Esophagus (tissue), 2 donors: ENCODE measurements around the gene CMTR1. TPM values are rescaled to one million over a fixed set of nuclear protein-coding genes. Genes with fewer than 3 reads are reported as not detected.
A peak's percentile ranks its signal among the peaks of the same experiment; 100 is the strongest.

Experiments used
- H3K27ac ChIP-seq, 2 donors: one replicate each; pipeline ENCODE4 v1.5.1; 2013; ENCODE audit warnings: low read depth in 2 of 2, mild to moderate bottlenecking in 2 of 2, inconsistent platforms in 1 of 2, low read length in 1 of 2, moderate library complexity in 1 of 2
- H3K27me3 ChIP-seq, 2 donors: one replicate each; pipeline ENCODE4 v1.6.1; 2013; ENCODE audit warnings: low read length in 2 of 2, control low read depth in 1 of 2, mild to moderate bottlenecking in 1 of 2; ENCODE audit not compliant: insufficient read depth in 2 of 2, control insufficient read depth in 1 of 2
- H3K36me3 ChIP-seq, 2 donors: one replicate each; pipeline ENCODE4 v1.6.1; 2013; ENCODE audit warnings: low read length in 1 of 2; ENCODE audit not compliant: control insufficient read depth in 2 of 2, insufficient read depth in 2 of 2
- H3K4me1 ChIP-seq, 2 donors: one replicate each; pipeline ENCODE4 v1.6.1; 2013; ENCODE audit warnings: low read length in 1 of 2; ENCODE audit not compliant: control insufficient read depth in 2 of 2, insufficient read depth in 2 of 2
- H3K4me3 ChIP-seq, 2 donors: one replicate each; pipeline ENCODE4 v1.5.1; 2013; ENCODE audit warnings: low read length in 2 of 2, mild to moderate bottlenecking in 2 of 2, low read depth in 1 of 2, moderate library complexity in 1 of 2
- H3K9me3 ChIP-seq, 2 donors: one replicate each; pipeline ENCODE4 v1.6.1; 2013; ENCODE audit warnings: mild to moderate bottlenecking in 2 of 2, low read depth in 1 of 2, low read length in 1 of 2, moderate library complexity in 1 of 2; ENCODE audit not compliant: control insufficient read depth in 2 of 2, insufficient read depth in 1 of 2
- WGBS, 2 donors: extraction: QIAGEN DNeasy Blood & Tissue Kit; methylation state at CpG; one replicate each; pipeline ENCODE4 v1.1.7; 2013; 5-methylcytosine and 5-hydroxymethylcytosine counted together
- polyA plus RNA-seq, 2 donors: library from polyadenylated mRNA; stranded (reverse); fragments of 200-250 nt; gene quantifications; one replicate each; pipeline ENCODE4 v1.2.3, GENCODE V29; 2013
- donor health status: healthy with polysubstance abuse.
- donor health status: Bipolar disorder and iron deficiency.

Gene CMTR1
- polyA plus RNA-seq, 2 donors: 10.5 to 12.0 TPM

DNA sequence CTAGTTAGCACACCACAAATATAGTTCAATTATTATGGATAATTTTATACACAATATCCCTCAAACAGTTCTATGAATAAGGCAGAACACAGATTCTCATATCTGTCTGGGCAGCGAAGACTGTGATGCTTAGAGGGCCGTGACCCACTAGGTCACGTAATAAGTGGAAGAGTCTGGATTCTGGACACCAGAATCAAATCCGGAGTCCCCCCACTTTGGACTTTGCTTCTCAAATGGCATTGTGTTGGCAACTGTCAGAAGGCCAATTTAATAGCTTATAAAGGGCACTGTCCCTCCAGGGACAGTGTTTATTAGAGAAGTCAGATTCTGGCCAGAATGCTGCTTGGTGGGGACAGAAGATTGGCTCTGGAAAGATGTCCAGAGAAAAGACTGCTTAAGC lies 73.5 kb downstream of the CMTR1 start:
- H3K36me3 ChIP-seq: no peaks in the 10 kb centered on the region
- H3K27ac ChIP-seq: no peak overlapping the region
- no peaks in the 10 kb centered on the region for H3K27me3 ChIP-seq
- no peak overlapping the region for H3K4me3 ChIP-seq
- no peaks in the 10 kb centered on the region for H3K9me3 ChIP-seq
- 75 to 89% methylated on average over 4 of the region's 4 CpGs for WGBS, 2 donors
- no peaks in the 10 kb centered on the region for H3K4me1 ChIP-seq

DNA sequence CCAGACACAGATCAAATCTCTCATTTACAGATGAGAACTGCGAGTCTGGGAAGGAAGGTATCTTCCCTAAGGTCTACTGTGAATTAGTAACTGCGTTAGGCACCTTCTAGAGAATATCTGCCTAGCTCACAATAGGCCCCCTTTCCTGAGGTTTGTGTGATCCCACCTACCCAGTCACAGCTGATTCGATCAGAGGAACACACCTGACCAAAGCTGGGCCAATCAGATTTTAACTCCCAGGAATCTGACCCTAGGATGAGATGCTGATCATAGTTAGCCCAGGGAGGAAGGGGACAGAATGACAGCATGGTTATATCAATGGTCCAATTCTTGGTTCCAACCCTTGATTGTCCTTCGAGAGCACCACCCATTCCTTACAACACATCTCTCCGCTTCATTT lies 74.1 kb downstream of the CMTR1 start:
- 92 to 93% methylated on average over 5 of the region's 5 CpGs for WGBS, 2 donors

GRCh38 chr6:37507690-37508421 lies 74.8 kb downstream of the CMTR1 start:
- WGBS, 2 donors: 45 to 53% methylated on average over 4 of the region's 4 CpGs
- H3K36me3 ChIP-seq: no peaks in the 10 kb centered on the region
- H3K4me3 ChIP-seq: no peak overlapping the region
- H3K9me3 ChIP-seq: no peaks in the 10 kb centered on the region
- no peak overlapping the region for H3K27ac ChIP-seq
- no peaks in the 10 kb centered on the region for H3K27me3 ChIP-seq
- H3K4me1 ChIP-seq: peaks cover 0 to 2% of the 10 kb centered on the region in 2 donors

More for the DNA sequence above, 74.1 kb downstream of the CMTR1 start:
- Histone ChIP-seq H3K9me3 (no peaks in the 10 kb centered on the region), H3K27ac (no peak overlapping the region), H3K4me1 (peaks cover 0 to under 1% of the 10 kb centered on the region in 2 donors), H3K36me3 (no peaks in the 10 kb centered on the region), H3K27me3 (no peaks in the 10 kb centered on the region), H3K4me3 (no peak overlapping the region)

- H3K27ac ChIP-seq: no peak overlapping the region
- no peaks in the 10 kb centered on the region for H3K27me3 ChIP-seq
- no peak overlapping the region for H3K4me3 ChIP-seq
- H3K4me1 ChIP-seq: peaks cover 0 to 16% of the 10 kb centered on the region in 2 donors
- 83 to 89% methylated on average over 5 of the region's 5 CpGs for WGBS, 2 donors
- H3K9me3 ChIP-seq: no peaks in the 10 kb centered on the region
- H3K36me3 ChIP-seq: no peaks in the 10 kb centered on the region
Measured at GRCh38 chr6:37511201-37511600, 78.2 kb downstream of the CMTR1 start.

DNA sequence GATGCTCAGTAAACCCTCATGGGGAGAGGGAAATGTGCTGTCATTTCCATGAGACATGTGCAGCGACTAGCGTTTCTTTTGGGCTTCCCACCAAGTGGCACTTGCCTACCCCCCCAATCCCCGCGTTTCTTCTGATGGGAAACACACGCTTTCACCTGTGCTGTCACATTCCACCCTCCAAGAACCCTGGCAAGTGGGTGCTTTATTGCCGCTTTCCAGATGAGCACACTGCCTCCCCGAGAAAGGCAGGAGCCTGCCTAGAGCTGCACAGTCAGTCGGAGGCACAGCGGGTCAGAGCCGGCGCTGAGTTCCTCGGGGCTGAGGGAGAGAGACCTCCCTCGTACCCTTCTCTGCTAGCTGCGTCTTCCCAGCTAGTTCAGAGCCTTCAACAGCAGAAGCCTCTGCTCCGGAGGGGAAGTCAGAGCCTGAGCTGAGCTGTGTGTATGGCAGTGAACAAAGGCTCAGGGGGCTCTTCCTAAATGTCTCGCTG lies 78.9 kb downstream of the CMTR1 start:
- H3K36me3 ChIP-seq: no peaks in the 10 kb centered on the region
- no peak overlapping the region for H3K27ac ChIP-seq
- H3K4me1 ChIP-seq: peaks cover 0 to 20% of the 10 kb centered on the region in 2 donors
- H3K4me3 ChIP-seq: no peak overlapping the region
- no peaks in the 10 kb centered on the region for H3K27me3 ChIP-seq
- no peaks in the 10 kb centered on the region for H3K9me3 ChIP-seq
- 69 to 72% methylated on average over 16 of the region's 16 CpGs for WGBS, 2 donors

DNA sequence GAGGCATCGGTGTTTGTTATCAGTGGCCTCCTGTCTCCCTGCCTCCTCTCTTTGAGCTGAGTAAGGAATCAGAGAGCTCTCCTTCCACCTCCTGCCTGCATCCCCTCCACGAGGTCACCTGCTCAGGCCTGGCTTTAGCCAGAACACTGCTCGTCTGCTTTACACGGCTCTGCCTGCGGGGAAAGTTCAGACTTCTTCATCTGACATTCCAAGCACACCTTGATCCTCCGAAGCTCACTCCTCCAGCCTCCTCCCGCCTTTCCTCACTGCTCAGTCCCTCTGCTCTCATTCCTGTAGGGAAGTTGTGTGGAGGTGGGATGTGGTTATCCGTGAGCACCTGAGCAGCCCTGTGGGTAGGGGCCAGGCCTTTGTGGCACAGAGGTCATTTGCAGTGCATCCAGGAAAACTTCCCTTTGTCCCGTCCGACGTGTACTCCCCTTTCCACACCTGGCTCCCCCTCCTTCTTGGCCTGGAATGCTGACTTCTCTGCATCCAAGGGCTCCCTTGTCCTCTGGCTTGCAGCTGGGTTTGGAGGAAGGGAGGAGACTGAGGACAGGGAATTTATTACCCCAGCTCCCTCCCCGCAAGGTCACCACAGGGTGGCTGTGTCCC lies 79.5 kb downstream of the CMTR1 start:
- 44 to 53% methylated on average over 12 of the region's 12 CpGs for WGBS, 2 donors
- Histone ChIP-seq H3K9me3 (no peaks in the 10 kb centered on the region), H3K36me3 (no peaks in the 10 kb centered on the region), H3K4me3 (no peak overlapping the region), H3K4me1 (peaks cover 0 to 20% of the 10 kb centered on the region in 2 donors), H3K27ac (no peak overlapping the region), H3K27me3 (no peaks in the 10 kb centered on the region)

- no peaks in the 10 kb centered on the region for H3K9me3 ChIP-seq
- no peaks in the 10 kb centered on the region for H3K27me3 ChIP-seq
- WGBS, 2 donors: 65 to 67% methylated on average over 9 of the region's 9 CpGs
Measured at GRCh38 chr6:37513155-37513554, 80.1 kb downstream of the CMTR1 start.

GRCh38 chr6:37513576-37513975 lies 80.6 kb downstream of the CMTR1 start:
- no peaks in the 10 kb centered on the region for H3K36me3 ChIP-seq
- H3K4me3 ChIP-seq: no peak overlapping the region
- H3K4me1 ChIP-seq: peaks cover 0 to 20% of the 10 kb centered on the region in 2 donors
- H3K27ac ChIP-seq: no peak overlapping the region
- H3K9me3 ChIP-seq: no peaks in the 10 kb centered on the region
- WGBS, 2 donors: 47 to 53% methylated on average over 10 of the region's 10 CpGs
- H3K27me3 ChIP-seq: no peaks in the 10 kb centered on the region

More at GRCh38 chr6:37513155-37513554, 80.1 kb downstream of the CMTR1 start:
- no peaks in the 10 kb centered on the region for H3K36me3 ChIP-seq
- H3K4me1 ChIP-seq: peaks cover 0 to 20% of the 10 kb centered on the region in 2 donors
- no peak overlapping the region for H3K4me3 ChIP-seq
- no peak overlapping the region for H3K27ac ChIP-seq

- H3K4me1 ChIP-seq: peaks cover 0 to 20% of the 10 kb centered on the region in 2 donors
- no peaks in the 10 kb centered on the region for H3K27me3 ChIP-seq
- WGBS, 2 donors: 51 to 53% methylated on average over 5 of the region's 5 CpGs
- H3K36me3 ChIP-seq: no peaks in the 10 kb centered on the region
- no peak overlapping the region for H3K4me3 ChIP-seq
- no peaks in the 10 kb centered on the region for H3K9me3 ChIP-seq
- peak overlapping the region in 1 of 2 donors; percentile 40 for H3K27ac ChIP-seq
Measured at GRCh38 chr6:37514321-37514771, 81.3 kb downstream of the CMTR1 start.
